Tibial nerve (tissue), 4 donors: ENCODE data around the gene CIAO1. TPM values are rescaled to one million over a fixed set of nuclear protein-coding genes. Genes with fewer than 3 reads are reported as not detected.
A peak's percentile ranks its signal among the peaks of the same experiment; 100 is the strongest.

Source experiments
- DNase-seq, 2 donors: peaks; one replicate each; pipeline ENCODE4 v3.0.0-alpha.2; 2019; ENCODE audit warnings: low spot score in 2 of 2
- H3K27ac ChIP-seq, 4 donors: fragments of 200-600 bp; sonication (generic) in 3 of 4; one replicate each; pipeline ENCODE4 v1.5.1; 2017 to 2019; ENCODE audit warnings: mild to moderate bottlenecking in 1 of 4
- H3K27me3 ChIP-seq, 2 donors: fragments of 200-600 bp; sonication (generic) in 1 of 2; one replicate each; pipeline versions ENCODE4 v1.5.1 to v1.6.0; 2017 to 2019
- H3K36me3 ChIP-seq, 3 donors: fragments of 200-600 bp; sonication (generic); one replicate each; pipeline ENCODE4 v1.5.1; 2018 to 2019
- H3K4me1 ChIP-seq, 4 donors: fragments of 200-600 bp; sonication (generic) in 3 of 4; one replicate each; pipeline ENCODE4 v1.5.1; 2017 to 2019
- H3K4me3 ChIP-seq, 4 donors: fragments of 200-600 bp; sonication (generic) in 3 of 4; one replicate each; pipeline ENCODE4 v1.5.1; 2017 to 2019; ENCODE audit warnings: mild to moderate bottlenecking in 1 of 4, moderate library complexity in 1 of 4
- H3K9me3 ChIP-seq, 4 donors: fragments of 200-600 bp; sonication (generic) in 3 of 4; one replicate each; pipeline ENCODE4 v1.5.1; 2017 to 2019
- EP300 ChIP-seq, 2 donors: sonication (generic); formaldehyde crosslinking; IDR thresholded peaks; one replicate each; pipeline ENCODE4 v1.6.1; 2017; ENCODE audit warnings: antibody characterized with exemption in 2 of 2, mild to moderate bottlenecking in 1 of 2
- POLR2A ChIP-seq, 2 donors: fragments of 450-650 bp; IDR thresholded peaks; one replicate each; pipeline ENCODE4 v1.6.1; 2017; ENCODE audit warnings: antibody characterized with exemption in 2 of 2, mild to moderate bottlenecking in 2 of 2, moderate library complexity in 2 of 2
- WGBS, 2 donors: methylation state at CpG; one replicate each; pipeline ENCODE4 v1.1.5; 2018; 5-methylcytosine and 5-hydroxymethylcytosine counted together
- total RNA-seq, 4 donors: library from RNA; depleted of rRNA; stranded (reverse); fragments of >200 nt; gene quantifications; one replicate each; pipeline ENCODE4 v1.1.0, GENCODE V29; 2016
- TF ChIP-seq, protein P1 (sequence below), 5 experiments: fragments of 200-600 bp in 3 of 5; fragments of 450-650 bp in 2 of 5; sonication (generic) in 3 of 5; IDR thresholded peaks; one replicate each; pipeline ENCODE4 v1.5.1; 2016 to 2019; ENCODE audit warnings: antibody characterized with exemption in 5 of 5, mild to moderate bottlenecking in 3 of 5, moderate library complexity in 2 of 5

Gene CIAO1
- total RNA-seq, 4 donors from 2014 or later = 132 to 172 (median 151) TPM

DNA sequence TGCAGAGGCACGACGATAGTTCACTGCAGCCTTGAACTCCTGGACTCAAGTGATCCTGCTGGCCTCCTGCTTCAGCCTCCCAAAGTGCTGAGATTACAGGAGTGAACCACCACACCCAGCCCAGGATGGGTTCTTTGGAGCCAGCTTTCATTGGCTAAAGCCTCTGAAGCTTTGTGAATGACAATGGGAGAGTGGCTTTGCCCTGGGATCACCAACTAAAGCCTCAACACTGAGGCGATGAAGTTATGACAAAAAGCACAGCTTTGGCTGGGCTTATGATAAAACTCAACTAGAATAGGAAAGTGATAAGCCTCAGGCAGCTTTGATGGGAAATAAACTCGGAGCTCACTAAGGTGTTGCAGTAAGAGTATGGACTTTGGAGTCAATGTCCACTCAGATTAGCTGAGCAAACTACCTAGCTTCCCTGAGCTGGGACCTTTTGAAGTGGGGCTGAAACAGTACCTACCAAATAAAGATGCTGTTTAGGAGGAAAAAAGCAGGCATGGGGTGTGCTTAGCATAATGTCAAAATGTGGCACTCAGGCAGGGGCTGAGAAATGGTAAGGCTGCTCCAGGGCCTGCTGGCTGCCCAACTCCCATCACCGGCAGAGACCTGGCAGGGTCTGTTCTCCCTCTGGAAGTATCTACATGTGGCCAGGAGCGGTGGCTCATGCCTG, 4.6 kb upstream of the CIAO1 start:
- H3K4me1 ChIP-seq = peaks cover 5 to 82% (median 56%) of the 10 kb centered on the region in 4 donors
- TF ChIP-seq EP300 (IDR thresholded peaks at IDR 0.05) = no peak
- peak overlapping the region in 3 of 4 donors; percentile 78 to 91 (median 82) for H3K27ac ChIP-seq
- DNase-seq = no peak
- WGBS, 2 donors = 93% methylated on average over 6 of the region's 6 CpGs
- H3K4me3 ChIP-seq = no peak overlapping the region
- H3K36me3 ChIP-seq = peaks cover 0 to 47% (median 0%) of the 10 kb centered on the region in 3 donors
- H3K9me3 ChIP-seq = no peaks in the 10 kb centered on the region
- no peaks in the 10 kb centered on the region for H3K27me3 ChIP-seq

DNA sequence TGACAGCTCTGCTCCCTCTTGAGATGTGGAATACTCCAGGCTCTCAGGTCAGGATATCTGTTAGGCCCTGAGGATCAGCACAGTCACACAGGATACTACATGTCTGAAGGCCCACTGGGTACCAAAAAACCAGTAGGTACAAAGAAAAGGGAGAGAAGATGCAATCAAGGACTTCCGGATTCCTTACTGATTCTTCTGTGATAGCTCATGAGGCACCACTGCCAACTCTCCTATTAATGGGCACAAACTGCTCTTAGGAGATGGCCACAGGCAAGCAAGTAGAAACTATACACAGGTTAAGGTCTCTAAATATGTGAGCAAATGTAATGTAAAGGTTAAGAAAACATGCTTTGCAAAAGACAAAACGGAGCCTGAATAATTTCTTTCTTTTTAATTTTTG, 3.7 kb upstream of the CIAO1 start:
- H3K27ac ChIP-seq = no peak overlapping the region

GRCh38 chr2:96264086-96264485, 1.9 kb upstream of the CIAO1 start:
- peaks cover 5 to 71% (median 53%) of the 10 kb centered on the region in 4 donors for H3K4me1 ChIP-seq
- TF ChIP-seq EP300 (IDR thresholded peaks at IDR 0.05) (no peak), POLR2A (IDR thresholded peaks at IDR 0.05) (no peak)
- TF ChIP-seq, protein P1, sequence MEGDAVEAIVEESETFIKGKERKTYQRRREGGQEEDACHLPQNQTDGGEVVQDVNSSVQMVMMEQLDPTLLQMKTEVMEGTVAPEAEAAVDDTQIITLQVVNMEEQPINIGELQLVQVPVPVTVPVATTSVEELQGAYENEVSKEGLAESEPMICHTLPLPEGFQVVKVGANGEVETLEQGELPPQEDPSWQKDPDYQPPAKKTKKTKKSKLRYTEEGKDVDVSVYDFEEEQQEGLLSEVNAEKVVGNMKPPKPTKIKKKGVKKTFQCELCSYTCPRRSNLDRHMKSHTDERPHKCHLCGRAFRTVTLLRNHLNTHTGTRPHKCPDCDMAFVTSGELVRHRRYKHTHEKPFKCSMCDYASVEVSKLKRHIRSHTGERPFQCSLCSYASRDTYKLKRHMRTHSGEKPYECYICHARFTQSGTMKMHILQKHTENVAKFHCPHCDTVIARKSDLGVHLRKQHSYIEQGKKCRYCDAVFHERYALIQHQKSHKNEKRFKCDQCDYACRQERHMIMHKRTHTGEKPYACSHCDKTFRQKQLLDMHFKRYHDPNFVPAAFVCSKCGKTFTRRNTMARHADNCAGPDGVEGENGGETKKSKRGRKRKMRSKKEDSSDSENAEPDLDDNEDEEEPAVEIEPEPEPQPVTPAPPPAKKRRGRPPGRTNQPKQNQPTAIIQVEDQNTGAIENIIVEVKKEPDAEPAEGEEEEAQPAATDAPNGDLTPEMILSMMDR (IDR thresholded peaks at IDR 0.05) = no peak
- peaks cover 0 to 49% (median 3%) of the 10 kb centered on the region in 3 donors for H3K36me3 ChIP-seq
- peak overlapping the region in 3 of 4 donors; percentile 9 to 94 (median 90) for H3K4me3 ChIP-seq
- H3K27me3 ChIP-seq = no peaks in the 10 kb centered on the region
- no peaks in the 10 kb centered on the region for H3K9me3 ChIP-seq
- peak overlapping the region in 1 of 4 donors; percentile 96 for H3K27ac ChIP-seq
- WGBS, 2 donors = 58 to 61% methylated on average over 4 of the region's 4 CpGs
- no peak for DNase-seq

More for the DNA sequence above, 3.7 kb upstream of the CIAO1 start:
- no peak overlapping the region for H3K4me3 ChIP-seq
- no peaks in the 10 kb centered on the region for H3K27me3 ChIP-seq
- DNase-seq = no peak
- peaks cover 0 to 47% (median 0%) of the 10 kb centered on the region in 3 donors for H3K36me3 ChIP-seq
- no peaks in the 10 kb centered on the region for H3K9me3 ChIP-seq
- TF ChIP-seq POLR2A (IDR thresholded peaks at IDR 0.05) (no peak), EP300 (IDR thresholded peaks at IDR 0.05) (no peak)
- TF ChIP-seq, protein P1 (IDR thresholded peaks at IDR 0.05) = no peak
- H3K4me1 ChIP-seq = peaks cover 5 to 84% (median 63%) of the 10 kb centered on the region in 4 donors
- WGBS, 2 donors = 62% methylated on average over 2 of the region's 2 CpGs

DNA sequence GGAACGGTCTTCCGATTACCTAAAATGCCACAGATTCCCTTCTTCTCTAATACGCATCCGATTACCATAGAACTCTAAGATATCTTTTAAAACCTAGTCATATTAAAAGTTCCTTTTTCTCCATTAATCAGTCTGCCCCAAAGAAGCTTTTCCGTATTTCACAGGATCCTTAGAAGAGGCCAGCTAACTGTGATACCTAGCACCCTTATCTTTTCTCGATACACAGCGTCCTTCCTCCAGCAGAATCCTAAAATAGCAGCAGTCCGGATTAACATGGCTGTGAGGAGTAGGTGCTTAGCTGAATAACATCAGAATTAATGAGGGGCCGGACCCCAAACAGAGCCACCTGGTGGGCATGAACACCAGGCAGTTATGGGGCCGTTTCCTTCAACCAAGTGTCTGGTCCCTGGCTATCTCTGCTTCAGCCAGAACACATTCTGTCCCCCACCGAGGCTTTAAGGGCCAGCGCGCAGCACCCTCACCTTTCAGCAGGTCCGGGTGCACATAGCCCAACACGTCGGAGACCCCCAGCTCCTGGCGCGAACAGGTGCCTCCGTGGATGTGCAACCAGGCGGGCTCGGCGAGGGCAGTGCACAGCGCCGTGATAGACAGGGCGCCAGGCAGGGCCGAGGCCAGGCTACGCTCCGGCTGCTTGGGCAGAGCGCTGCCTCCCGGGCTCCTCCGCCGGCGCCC, 1.2 kb upstream of the CIAO1 start:
- WGBS, 2 donors = 19 to 37% methylated on average over 11 to 27 of the region's 33 CpGs
- TF ChIP-seq, protein P1 (IDR thresholded peaks at IDR 0.05) = no peak
- no peak for TF ChIP-seq POLR2A (IDR thresholded peaks at IDR 0.05)
- no peak for TF ChIP-seq EP300 (IDR thresholded peaks at IDR 0.05)
- Histone ChIP-seq H3K9me3 (no peaks in the 10 kb centered on the region), H3K27ac (peak overlapping the region; percentile 78 to 96 (median 94)), H3K4me3 (peak overlapping the region; percentile 90 to 99 (median 96)), H3K36me3 (peaks cover 0 to 55% (median 4%) of the 10 kb centered on the region in 3 donors), H3K4me1 (peaks cover 5 to 64% (median 46%) of the 10 kb centered on the region in 4 donors), H3K27me3 (no peaks in the 10 kb centered on the region)
- no peak for DNase-seq

- peaks cover 0 to 61% (median 4%) of the 10 kb centered on the region in 3 donors for H3K36me3 ChIP-seq
- H3K27ac ChIP-seq = peak overlapping the region; percentile 78 to 96 (median 94)
- H3K4me1 ChIP-seq = peaks cover 5 to 58% (median 40%) of the 10 kb centered on the region in 4 donors
- DNase-seq = peak; percentile 22 to 23
- 1 to 4% methylated on average over 26 to 39 of the region's 49 CpGs for WGBS, 2 donors
- no peaks in the 10 kb centered on the region for H3K27me3 ChIP-seq
- TF ChIP-seq, protein P1 (IDR thresholded peaks at IDR 0.05) = no peak
- TF ChIP-seq POLR2A (IDR thresholded peaks at IDR 0.05) (no peak), EP300 (IDR thresholded peaks at IDR 0.05) (no peak)
- peak overlapping the region; percentile 90 to 99 (median 96) for H3K4me3 ChIP-seq
- H3K9me3 ChIP-seq = no peaks in the 10 kb centered on the region
These were observed 631 bp upstream of the CIAO1 start for GRCh38 chr2:96265349-96265839.
